Activated T-cell treated with anti-CD3 and anti-CD28 coated beads for 24 hours (primary cell): ENCODE results near the gene SIDT2.
"Not testable (repeated sequence)": the region's sequence is repeated elsewhere in the genome, so short reads cannot be mapped to it uniquely, and the experiment has no call there.

ENCODE experiments used
- DNase-seq: peaks from one replicate; pipeline ENCODE4 v3.0.0-alpha.2; 2020; ENCODE audit warnings: low read depth

SIDT2 gene

DNA sequence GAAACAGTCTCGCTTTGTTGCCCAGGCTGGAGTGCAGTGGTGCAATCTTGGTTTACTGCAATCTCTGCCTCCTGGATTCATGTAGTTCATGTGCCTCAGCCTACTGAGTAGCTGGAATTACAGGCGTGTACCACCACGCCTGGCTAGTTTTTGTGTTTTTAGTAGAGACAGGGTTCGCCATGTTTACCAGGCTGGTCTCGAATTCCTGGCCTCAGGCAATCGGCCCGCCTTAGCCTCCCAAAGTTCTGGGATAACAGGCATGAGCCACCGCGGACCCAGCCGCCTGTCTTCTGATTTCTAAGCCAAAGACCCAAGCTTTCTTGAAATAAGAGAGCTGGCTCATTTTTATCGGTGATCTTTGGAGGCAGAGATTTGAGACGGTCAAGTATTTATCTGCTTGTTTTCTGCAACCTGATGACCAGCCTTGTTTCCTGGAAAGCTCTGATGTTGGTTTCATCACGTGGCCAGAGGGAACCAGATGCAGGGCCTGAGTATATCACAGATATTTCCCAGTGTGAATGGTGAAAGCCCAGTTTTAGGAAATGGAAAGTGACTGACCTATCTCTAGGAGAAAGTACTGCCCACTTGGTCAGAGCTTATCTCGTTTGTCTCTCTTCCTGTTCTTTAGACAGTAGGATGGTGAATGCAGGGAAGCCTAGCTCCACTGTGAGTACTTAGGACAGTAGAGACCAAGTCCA lies 5.7 kb upstream of the SIDT2 start:
- no peak for DNase-seq

DNA sequence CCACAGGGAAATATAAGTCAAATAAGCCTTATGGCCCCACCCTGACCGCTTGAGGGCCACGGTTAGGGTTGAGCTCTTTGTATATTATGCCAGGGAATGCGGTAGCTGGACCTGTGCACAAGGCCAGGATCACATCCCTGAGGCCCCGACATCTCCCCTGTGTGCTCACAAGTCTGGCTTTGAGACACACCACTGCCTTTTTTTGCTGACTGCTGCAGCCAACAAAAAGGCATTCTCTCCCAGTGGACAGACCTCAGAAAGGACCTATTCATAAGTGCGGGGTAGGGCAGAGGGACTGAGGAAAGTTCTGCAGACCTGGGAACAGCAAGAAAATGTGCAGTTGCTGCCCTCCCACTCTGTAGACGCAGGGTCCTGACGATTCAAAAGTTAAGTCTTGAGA lies 3.4 kb upstream of the SIDT2 start:
- DNase-seq = no peak

DNA sequence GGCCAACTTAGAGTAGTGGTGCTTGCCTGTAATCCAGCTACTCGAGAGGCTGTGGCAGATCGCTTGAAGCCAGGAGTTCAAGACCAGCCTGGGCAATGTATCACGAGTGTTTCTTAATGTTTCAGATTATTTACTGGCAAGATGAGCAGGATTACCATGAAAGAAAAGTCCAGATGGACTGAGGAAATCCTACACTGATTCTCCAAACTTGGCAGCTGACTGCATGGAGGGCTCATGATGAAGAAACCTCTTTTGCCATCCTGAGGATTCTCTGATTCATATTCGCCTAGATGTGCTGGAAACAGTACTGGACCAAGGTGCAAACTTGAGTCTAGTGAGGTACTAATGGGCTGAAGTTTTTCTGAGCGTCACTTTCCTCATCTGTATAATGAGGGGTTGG lies 2.8 kb upstream of the SIDT2 start:
- no peak for DNase-seq

DNA sequence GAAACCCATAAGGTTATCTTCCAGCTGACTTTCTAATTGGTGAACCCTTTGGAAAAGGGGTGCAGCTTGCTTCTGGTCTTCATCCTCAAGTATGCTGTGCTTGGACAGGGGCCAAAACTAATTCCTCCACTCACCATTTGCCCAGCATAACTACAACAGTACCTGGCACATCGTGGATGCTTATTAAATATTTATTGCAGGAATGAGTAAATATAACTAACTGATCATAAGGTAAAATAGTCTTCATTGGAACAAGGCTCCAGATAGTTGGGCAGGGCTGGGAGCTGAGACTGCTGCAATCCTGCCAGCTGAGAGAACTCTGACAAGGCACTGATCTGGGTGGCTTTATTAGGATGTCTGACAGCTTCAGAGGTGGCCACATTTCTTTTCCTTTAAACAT lies 2.4 kb upstream of the SIDT2 start:
- no peak for DNase-seq

DNA sequence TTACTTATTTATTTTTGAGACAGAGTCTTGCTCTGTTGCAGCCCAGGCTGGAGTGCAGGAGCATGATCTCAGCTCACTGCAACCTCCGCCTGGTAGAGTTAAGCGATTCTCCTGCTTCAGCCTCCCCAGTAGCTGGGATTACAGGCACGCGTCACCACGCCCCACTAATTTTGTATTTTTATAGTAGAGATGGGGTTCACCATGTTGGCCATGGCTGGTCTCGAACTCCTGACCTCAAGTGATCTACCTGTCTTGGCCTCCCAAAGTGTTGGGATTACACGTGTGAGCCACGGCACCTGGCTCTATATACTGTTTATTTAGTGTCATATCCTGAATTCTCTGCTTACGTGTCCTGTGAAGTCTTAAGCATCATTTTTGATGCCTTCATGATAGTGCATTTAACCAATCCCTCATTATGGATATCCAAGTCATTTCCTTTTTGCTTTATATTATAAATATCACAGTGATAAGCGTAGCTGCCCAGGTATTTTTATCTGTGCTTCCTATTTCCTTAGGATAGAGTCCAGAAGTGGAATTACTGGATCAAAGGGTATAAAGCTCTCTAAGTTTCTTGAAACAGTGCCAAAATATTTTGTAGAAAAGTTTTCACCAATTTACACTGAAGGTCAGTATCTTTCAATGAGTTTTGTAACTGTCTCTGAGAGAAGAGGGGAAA lies 871 bp upstream of the SIDT2 start:
- DNase-seq = no peak

DNA sequence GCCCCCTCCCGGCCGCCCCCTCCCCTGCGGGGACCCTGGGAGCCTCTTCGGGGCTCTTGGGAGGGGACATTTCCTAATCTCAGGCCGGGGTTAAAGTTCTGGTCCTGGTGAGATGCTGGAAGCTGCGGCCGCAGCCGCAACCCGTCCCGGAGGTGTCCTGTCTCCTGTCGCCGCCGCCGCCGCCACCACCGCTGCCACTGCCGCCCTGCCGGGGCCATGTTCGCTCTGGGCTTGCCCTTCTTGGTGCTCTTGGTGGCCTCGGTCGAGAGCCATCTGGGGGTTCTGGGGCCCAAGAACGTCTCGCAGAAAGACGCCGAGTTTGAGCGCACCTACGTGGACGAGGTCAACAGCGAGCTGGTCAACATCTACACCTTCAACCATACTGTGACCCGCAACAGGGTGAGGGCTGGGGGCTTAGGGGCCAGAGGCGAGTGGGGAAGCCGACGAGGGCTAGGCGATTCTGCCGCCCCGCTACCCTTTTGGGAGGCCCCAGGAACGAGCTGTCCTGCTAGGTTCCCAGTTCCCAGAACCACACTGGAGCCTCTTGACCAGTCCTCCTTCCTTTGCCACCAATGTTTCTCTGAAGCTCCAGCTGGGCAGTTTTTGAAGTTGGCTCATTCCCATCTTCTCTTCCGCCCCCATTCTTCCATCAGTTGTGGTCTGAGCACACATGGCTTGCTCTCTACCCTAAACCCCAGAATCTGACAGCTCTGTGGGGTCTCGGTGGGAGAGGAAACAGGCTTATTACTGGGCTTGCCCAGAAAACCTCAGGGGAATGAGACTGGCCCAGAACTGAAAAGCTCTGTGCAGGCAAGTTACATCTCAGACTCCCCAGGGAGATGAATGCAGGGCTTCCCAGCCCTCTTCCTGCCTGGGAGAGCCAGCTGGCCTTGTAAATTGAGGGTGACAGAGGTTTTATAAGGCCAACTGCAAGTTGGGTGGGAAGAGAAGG lies 781 bp downstream of the SIDT2 start:
- DNase-seq = no peak

DNA sequence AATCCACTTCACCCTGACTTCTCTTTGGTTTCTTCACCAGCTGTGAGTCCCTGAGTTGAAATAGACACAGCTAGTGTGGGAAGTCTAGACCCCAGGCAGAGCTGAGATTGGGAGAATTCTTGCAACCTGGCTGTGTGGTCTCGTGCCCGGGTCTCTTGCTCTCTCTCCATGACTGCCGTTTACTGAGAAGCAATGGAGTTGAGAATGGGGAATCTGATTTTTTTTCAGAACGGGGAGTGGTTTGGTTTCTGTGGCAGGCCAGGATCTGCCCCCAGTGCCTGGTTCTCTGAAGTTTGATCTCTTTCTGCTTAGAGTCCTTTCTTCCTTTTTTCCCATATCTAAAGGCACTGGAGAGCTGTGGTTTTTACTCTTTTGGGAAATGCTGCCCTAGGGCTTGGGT lies 1.5 kb downstream of the SIDT2 start:
- DNase-seq = no peak

DNA sequence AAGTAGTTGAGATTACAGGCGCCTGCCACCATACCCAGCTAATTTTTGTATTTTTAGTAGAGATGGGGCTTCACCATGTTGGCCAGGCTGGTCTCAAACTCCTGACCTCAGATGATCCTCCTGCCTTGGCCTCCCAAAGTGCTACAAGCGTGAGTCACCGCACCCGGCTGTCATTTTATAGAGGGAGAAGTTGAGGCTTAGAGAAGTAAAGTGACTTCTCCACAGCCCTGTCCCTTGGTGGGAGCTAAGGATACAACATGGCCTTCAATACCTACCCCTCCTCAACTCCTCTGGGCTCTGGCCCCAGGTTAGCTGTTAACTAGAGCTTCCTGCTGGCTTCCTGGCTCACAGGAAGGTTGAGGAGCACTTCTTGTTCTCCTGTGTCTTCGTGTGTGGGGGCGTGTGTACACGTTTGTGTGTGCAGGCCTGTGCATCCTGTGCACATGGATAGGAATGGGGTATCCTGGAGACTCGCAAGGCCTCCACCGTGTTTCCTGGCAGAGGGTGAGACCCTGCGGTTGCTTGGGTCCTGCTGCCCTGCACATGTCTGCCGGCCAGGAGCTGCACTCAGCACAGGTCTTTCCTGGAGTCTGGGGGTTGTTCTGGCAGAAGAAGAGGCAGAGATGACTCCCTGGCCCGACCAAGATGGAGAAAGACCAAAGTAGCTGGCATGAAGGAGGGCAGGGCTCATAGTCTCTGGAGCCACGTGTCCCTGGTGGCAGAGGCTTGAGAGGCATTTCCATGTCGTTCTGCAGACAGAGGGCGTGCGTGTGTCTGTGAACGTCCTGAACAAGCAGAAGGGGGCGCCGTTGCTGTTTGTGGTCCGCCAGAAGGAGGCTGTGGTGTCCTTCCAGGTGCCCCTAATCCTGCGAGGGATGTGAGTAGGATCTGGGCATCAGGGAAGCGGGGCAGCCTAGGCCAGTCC lies 2.4 kb downstream of the SIDT2 start:
- peak; percentile 40 for DNase-seq

DNA sequence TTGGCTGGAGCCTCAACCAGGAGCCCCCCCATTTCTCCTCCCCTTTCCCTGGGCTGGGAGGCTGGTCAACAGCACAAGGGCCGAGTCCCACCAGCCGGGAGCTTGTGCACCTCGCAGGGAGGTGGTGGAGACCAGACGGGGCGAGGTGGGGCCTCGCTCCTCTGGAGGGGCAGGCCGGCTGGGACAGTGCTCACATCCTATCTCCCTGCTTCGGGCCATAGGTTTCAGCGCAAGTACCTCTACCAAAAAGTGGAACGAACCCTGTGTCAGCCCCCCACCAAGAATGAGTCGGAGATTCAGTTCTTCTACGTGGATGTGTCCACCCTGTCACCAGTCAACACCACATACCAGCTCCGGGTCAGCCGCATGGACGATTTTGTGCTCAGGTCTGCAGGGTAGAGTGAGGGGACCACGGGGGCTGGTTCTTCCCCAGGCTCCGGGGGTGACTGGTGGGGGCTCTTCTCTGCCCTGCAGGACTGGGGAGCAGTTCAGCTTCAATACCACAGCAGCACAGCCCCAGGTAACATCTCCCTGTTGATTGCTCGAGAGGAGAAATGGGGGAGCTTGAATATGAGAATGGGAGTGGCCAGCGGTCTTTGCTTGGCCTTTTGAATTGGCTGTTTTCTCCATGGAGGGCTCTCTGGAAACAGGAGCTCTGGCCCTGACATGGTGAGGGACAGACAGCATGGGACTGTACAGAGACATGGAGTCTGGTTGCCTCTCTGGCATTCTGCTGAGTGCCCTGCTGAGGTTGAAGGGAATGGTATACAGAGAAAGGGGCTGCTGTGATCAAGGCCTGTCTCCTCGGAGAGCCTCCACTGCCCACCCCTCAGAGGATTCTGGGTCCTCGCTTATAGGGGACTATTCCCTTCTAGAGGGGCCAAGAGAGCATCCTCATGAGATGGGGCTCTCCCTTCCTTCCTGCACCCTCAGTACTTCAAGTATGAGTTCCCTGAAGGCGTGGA lies 3.3 kb downstream of the SIDT2 start:
- DNase-seq = no peak

DNA sequence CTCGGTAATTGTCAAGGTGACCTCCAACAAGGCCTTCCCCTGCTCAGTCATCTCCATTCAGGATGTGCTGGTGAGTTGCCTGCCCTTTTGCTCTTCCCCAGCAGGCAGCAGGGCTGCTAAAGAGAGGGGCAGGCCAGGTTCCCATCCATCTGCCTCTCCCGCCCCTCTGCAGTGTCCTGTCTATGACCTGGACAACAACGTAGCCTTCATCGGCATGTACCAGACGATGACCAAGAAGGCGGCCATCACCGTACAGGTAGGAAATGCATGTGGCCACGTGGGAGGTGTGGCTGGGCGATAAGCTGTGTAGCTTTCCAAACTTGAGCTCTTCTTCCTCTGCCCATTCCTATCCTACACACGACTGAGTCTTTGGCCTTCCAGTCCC lies 4.0 kb downstream of the SIDT2 start:
- no peak for DNase-seq

DNA sequence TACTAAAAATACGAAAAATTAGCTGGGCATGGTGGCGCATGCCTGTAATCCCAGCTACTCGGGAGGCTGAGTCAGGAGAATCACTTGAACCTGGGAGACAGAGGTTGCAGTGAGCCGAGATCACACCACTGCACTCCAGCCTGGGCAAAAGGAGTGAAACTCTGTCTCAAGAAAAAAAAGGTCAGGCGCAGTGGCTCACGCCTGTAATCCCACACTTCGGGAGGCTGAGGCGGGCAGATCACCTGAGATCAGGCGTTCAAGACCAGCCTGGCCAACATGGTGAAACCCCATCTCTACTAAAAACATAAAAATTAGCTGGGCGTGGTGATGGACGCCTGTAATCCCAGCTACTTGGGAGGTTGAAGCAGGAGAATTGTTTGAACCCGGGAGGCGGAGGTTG lies 4.6 kb downstream of the SIDT2 start:
- DNase-seq = not testable (repeated sequence)

DNA sequence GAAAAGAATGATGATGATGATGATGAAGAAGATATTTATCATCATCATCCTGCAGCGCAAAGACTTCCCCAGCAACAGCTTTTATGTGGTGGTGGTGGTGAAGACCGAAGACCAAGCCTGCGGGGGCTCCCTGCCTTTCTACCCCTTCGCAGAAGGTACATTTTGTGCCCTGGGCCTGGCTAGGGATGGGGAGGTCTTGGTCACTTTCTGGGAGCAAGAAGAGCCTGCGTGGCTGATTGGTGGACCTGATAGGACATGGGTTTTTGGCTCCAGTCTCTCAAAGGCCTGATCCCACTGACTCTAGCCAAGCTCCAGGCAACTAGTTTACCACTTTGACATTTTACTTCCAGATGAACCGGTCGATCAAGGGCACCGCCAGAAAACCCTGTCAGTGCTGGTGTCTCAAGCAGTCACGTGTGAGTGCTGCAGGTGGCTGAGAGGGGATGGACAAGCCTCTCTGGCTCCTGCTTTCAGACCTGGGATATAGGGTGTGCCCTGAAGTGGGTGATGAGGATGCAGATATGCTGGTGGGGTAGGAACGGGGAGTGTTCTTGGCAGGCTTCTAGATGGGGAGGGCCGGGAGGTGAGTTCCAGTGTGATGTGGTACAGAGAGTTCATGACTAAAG lies 5.3 kb downstream of the SIDT2 start:
- no peak for DNase-seq

DNA sequence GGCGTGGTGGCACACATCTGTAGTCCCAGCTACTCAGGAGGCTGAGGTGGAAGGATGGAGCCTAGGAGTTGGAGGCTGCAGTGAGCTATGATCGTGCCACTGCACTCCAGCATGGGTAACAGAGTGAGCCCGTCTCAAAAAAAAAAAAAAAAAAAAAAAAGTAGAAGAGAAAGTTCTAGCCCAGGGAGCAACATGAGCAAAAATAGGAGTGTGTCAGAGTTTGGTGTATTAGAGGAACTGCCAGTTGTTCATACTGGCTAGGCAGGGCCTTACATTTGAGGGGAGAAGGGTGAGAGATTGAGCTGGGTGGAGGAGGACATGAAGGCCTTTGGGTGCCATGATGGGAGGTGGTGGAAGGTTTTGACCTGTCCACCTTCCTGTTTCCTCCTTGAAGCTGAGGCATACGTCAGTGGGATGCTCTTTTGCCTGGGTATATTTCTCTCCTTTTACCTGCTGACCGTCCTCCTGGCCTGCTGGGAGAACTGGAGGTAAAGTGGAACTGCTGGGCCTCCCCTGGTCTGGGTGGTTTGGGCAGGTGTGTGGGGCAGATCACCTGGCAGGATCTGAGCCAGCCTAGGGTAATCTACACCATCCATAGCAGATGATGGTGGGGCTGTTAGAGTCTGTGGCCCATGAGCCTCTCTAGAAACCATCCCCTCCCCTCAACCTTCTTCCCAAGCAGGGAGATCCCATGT lies 7.3 kb downstream of the SIDT2 start:
- no peak for DNase-seq

DNA sequence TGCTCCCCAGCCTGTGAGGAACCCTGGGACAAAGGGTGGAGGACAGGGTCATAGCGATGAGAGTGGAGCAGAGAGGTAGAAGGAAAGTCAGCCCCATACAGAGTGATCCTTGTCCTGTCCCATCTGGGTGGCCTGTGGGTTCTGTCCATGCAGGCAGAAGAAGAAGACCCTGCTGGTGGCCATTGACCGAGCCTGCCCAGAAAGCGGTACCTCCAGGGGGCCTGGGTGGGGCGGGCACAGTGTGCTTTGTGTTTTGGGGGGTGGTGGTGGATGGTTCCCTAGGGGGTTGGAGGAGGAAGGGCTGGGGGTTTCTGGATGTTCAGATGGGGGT lies 7.9 kb downstream of the SIDT2 start:
- no peak for DNase-seq

DNA sequence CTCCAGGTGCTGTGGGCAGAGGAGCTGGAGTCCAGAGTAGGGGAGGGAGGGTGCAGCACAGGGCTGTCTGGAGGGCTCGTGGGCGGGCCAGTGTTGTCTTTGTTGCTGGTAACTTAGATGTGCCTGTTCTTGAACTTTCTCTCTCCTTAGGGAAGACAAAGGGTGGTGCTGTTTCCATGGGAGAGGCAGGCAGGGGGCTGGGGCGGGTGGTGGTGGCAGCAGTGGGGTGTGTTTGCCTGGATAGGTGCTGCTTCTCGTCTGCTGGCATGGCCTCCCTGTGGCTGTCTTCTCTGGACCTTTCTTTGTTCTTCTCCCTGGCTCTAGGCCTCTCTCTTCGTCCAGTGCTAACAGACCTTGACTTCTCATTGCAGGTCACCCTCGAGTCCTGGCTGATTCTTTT lies 8.5 kb downstream of the SIDT2 start:
- DNase-seq = no peak

DNA sequence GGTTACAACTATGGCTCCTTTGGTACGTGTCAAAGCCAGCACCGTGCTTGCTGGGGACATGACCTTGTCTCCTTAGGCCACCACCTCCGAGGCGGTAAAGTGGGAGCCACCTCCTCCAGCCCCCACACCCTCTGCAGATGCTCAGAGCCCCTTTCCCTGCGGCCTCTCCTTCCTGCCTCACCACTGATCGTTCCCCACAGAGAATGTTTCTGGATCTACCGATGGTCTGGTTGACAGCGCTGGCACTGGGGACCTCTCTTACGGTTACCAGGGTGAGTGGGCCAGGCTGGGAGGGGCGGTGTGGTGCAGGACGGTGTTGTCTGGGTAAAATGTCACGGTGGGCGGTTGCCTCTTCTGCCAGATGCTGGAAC lies 8.9 kb downstream of the SIDT2 start:
- no peak for DNase-seq

DNA sequence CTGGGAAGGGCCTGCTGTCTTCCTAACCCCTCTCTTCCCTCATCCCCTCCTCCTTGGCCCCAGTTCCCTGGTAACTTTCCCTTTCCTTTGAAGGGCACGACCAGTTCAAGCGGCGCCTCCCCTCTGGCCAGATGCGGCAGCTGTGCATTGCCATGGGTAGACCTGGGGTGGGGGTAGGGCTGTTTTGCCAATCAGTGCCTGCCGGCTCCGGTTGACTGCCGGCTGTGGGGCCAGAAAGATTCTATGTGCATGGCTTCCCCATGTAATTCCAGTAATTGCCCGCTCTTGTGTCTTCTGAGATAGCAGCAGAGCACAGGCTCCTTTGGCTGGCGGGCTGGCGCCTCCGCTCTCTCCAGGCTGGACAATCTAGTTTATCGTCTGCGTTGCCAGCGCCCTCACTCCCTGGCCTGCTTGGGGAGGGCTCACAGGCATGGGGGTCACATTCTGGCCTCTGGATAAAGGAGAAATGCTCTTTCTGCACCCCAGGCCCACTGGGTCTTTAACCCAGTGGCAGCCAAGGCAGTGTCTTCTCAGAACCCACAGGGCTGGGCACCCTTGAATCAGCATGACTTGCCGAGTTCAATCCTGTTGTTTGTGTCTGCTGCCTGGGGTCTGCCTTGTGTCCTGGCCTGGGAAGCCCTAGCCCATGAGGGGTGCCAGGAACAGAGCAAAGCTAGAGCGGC lies 9.4 kb downstream of the SIDT2 start:
- DNase-seq = no peak

DNA sequence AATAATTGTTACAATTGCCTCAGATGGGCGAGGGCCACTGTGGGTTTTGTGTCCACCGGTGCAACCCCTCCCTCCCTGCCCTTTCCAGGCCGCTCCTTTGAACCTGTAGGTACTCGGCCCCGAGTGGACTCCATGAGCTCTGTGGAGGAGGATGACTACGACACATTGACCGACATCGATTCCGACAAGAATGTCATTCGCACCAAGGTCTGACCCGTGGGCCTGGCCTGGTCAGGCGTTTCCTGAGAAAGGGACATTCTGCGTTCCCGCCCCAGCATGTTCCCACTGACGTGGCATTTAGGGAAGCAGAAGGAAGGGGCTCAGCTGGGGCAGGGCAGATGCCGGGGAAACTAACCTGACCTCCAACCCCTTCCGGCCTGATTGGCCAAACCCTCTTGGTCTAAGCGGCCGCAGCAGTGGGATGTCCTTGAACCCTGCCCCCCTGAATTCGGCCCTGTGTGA lies 10.1 kb downstream of the SIDT2 start:
- no peak for DNase-seq
